Central memory CD8-positive, alpha-beta T cell (primary cell): Measurements from ENCODE around the gene DSCAML1.
A peak's percentile ranks its signal among the peaks of the same experiment; 100 is the strongest.

ENCODE experiments used
- ATAC-seq: fragments of 150-1000 bp; cut with Tn5 transposase; replicated peaks from 2 replicates; pipeline ENCODE4 v1.10.0; 2022; ENCODE audit warnings: mild to moderate bottlenecking, moderate FRiP score, moderate number of reproducible peaks; ENCODE audit not compliant: poor library complexity, severe bottlenecking; ENCODE audit errors: extremely low read depth
- DNase-seq, 2 donors: peaks; one replicate each; pipeline ENCODE4 v3.0.0; 2021; ENCODE audit warnings: low spot score in 2 of 2
- H3K27ac Mint-ChIP-seq: one replicate; pipeline ENCODE4 v1.8.0; 2022; ENCODE audit warnings: low read depth, mild to moderate bottlenecking, moderate library complexity, mixed read lengths
- H3K27me3 Mint-ChIP-seq: one replicate; pipeline ENCODE4 v1.8.0; 2022; ENCODE audit warnings: mixed read lengths
- H3K36me3 Mint-ChIP-seq: one replicate; pipeline ENCODE4 v1.8.0; 2022; ENCODE audit warnings: mild to moderate bottlenecking, moderate library complexity, mixed read lengths; ENCODE audit not compliant: insufficient read depth
- H3K4me1 Mint-ChIP-seq: one replicate; pipeline ENCODE4 v1.8.0; 2022; ENCODE audit warnings: mixed read lengths
- H3K4me3 Mint-ChIP-seq: one replicate; pipeline ENCODE4 v1.8.0; 2022; ENCODE audit warnings: mild to moderate bottlenecking, moderate library complexity, mixed read lengths
- H3K9me3 Mint-ChIP-seq: one replicate; pipeline ENCODE4 v1.8.0; 2022; ENCODE audit warnings: mixed read lengths

Gene DSCAML1

DNA sequence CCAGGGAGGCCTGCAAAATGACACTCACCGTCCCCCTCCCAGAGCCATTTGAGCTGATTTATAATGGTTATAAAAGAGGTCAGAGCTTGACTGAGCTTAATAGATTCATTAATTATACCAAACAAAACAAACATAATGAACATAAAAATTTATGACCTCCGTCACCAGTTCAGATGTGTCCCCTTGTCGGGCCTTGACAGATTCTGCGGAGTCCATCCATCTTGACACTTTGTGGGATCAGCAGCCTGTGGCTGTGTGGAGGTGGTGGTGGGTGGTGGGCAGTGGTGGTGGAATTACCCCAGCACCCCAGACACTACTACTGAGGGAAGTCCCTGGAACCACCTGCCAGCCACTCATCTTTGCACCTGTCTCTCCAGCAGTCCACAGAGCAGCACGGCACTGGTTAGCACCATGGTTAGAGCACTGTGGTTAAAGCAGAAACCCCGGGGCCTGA lies 83.5 kb downstream of the DSCAML1 start:
- H3K9me3 Mint-ChIP-seq = no peaks in the 10 kb centered on the region
- peaks cover 2% of the 10 kb centered on the region for H3K36me3 Mint-ChIP-seq
- no peaks in the 10 kb centered on the region for H3K4me1 Mint-ChIP-seq
- H3K4me3 Mint-ChIP-seq = no peak overlapping the region
- H3K27ac Mint-ChIP-seq = no peak overlapping the region
- peaks cover 86% of the 10 kb centered on the region for H3K27me3 Mint-ChIP-seq
- DNase-seq (no peak), ATAC-seq (no peak)

DNA sequence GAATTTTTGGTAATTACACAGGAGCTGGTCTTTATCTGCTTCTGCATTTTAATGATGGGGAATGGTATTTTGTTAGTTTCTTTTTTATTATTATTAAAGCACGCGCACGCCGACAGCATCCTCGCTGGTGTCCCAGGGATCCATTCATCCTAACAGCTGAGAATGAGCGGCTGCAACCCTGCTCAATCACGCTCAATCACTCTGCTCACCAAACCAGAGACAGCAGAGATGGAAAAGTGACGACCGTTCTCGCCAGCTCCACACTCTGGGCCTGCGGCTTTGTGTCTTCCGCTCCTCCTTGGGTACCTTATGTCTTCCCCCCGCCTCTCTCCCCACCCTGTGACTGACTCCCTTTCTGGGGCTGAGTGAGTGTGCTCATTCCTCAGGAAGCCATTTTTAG lies 84.5 kb downstream of the DSCAML1 start:
- H3K9me3 Mint-ChIP-seq = no peaks in the 10 kb centered on the region
- peaks cover 2% of the 10 kb centered on the region for H3K36me3 Mint-ChIP-seq
- no peaks in the 10 kb centered on the region for H3K4me1 Mint-ChIP-seq
- no peak overlapping the region for H3K27ac Mint-ChIP-seq
- no peak overlapping the region for H3K4me3 Mint-ChIP-seq
- no peak for DNase-seq
- ATAC-seq = no peak
- peaks cover 86% of the 10 kb centered on the region for H3K27me3 Mint-ChIP-seq

- H3K27me3 Mint-ChIP-seq = peaks cover 80% of the 10 kb centered on the region
- H3K4me3 Mint-ChIP-seq = no peak overlapping the region
- H3K9me3 Mint-ChIP-seq = no peaks in the 10 kb centered on the region
- DNase-seq = no peak
- H3K4me1 Mint-ChIP-seq = no peaks in the 10 kb centered on the region
- H3K27ac Mint-ChIP-seq = no peak overlapping the region
- no peak for ATAC-seq
- peaks cover 2% of the 10 kb centered on the region for H3K36me3 Mint-ChIP-seq
These were observed 85.7 kb downstream of the DSCAML1 start for GRCh38 chr11:117711331-117711730.

GRCh38 chr11:117710211-117710610 lies 86.8 kb downstream of the DSCAML1 start:
- Mint-ChIP-seq H3K36me3 (peaks cover 2% of the 10 kb centered on the region), H3K4me1 (no peaks in the 10 kb centered on the region), H3K4me3 (no peak overlapping the region), H3K9me3 (no peaks in the 10 kb centered on the region), H3K27ac (no peak overlapping the region), H3K27me3 (peaks cover 84% of the 10 kb centered on the region)
- ATAC-seq = no peak
- DNase-seq = no peak

- DNase-seq (no peak), ATAC-seq (no peak)
- Mint-ChIP-seq H3K4me3 (no peak overlapping the region), H3K36me3 (no peaks in the 10 kb centered on the region), H3K4me1 (peaks cover 7% of the 10 kb centered on the region), H3K27ac (no peak overlapping the region), H3K9me3 (no peaks in the 10 kb centered on the region), H3K27me3 (peaks cover 82% of the 10 kb centered on the region)
These were observed 90.6 kb downstream of the DSCAML1 start for GRCh38 chr11:117706322-117706814.

GRCh38 chr11:117705866-117706265 lies 91.2 kb downstream of the DSCAML1 start:
- peaks cover 7% of the 10 kb centered on the region for H3K4me1 Mint-ChIP-seq
- no peak overlapping the region for H3K4me3 Mint-ChIP-seq
- H3K36me3 Mint-ChIP-seq = no peaks in the 10 kb centered on the region
- ATAC-seq = no peak
- peaks cover 79% of the 10 kb centered on the region for H3K27me3 Mint-ChIP-seq
- no peaks in the 10 kb centered on the region for H3K9me3 Mint-ChIP-seq
- DNase-seq = no peak
- H3K27ac Mint-ChIP-seq = no peak overlapping the region

GRCh38 chr11:117704395-117705100 lies 92.5 kb downstream of the DSCAML1 start:
- no peak overlapping the region for H3K27ac Mint-ChIP-seq
- no peaks in the 10 kb centered on the region for H3K36me3 Mint-ChIP-seq
- ATAC-seq = no peak
- no peaks in the 10 kb centered on the region for H3K9me3 Mint-ChIP-seq
- no peak overlapping the region for H3K4me3 Mint-ChIP-seq
- H3K27me3 Mint-ChIP-seq = peaks cover 73% of the 10 kb centered on the region
- DNase-seq = no peak
- peaks cover 7% of the 10 kb centered on the region for H3K4me1 Mint-ChIP-seq

GRCh38 chr11:117702946-117703598 lies 93.9 kb downstream of the DSCAML1 start:
- ATAC-seq = no peak
- Mint-ChIP-seq H3K9me3 (no peaks in the 10 kb centered on the region), H3K36me3 (no peaks in the 10 kb centered on the region), H3K27me3 (peaks cover 69% of the 10 kb centered on the region), H3K4me1 (peaks cover 7% of the 10 kb centered on the region), H3K4me3 (no peak overlapping the region), H3K27ac (no peak overlapping the region)
- no peak for DNase-seq

GRCh38 chr11:117701781-117702180 lies 95.2 kb downstream of the DSCAML1 start:
- Mint-ChIP-seq H3K27ac (peak overlapping the region; percentile 1), H3K9me3 (no peaks in the 10 kb centered on the region), H3K4me1 (peaks cover 7% of the 10 kb centered on the region), H3K27me3 (peaks cover 63% of the 10 kb centered on the region), H3K36me3 (no peaks in the 10 kb centered on the region), H3K4me3 (no peak overlapping the region)
- DNase-seq (no peak), ATAC-seq (no peak)

- peaks cover 53% of the 10 kb centered on the region for H3K27me3 Mint-ChIP-seq
- no peaks in the 10 kb centered on the region for H3K36me3 Mint-ChIP-seq
- H3K27ac Mint-ChIP-seq = no peak overlapping the region
- H3K4me3 Mint-ChIP-seq = no peak overlapping the region
- H3K4me1 Mint-ChIP-seq = peaks cover 7% of the 10 kb centered on the region
- no peak for ATAC-seq
- no peaks in the 10 kb centered on the region for H3K9me3 Mint-ChIP-seq
- DNase-seq = no peak
These were observed 96.5 kb downstream of the DSCAML1 start for GRCh38 chr11:117700551-117700950.

GRCh38 chr11:117697319-117697718 lies 99.7 kb downstream of the DSCAML1 start:
- Mint-ChIP-seq H3K36me3 (no peaks in the 10 kb centered on the region), H3K27ac (no peak overlapping the region), H3K9me3 (no peaks in the 10 kb centered on the region), H3K4me1 (peaks cover 6% of the 10 kb centered on the region), H3K4me3 (no peak overlapping the region), H3K27me3 (peaks cover 41% of the 10 kb centered on the region)
- no peak for DNase-seq
- ATAC-seq = no peak

DNA sequence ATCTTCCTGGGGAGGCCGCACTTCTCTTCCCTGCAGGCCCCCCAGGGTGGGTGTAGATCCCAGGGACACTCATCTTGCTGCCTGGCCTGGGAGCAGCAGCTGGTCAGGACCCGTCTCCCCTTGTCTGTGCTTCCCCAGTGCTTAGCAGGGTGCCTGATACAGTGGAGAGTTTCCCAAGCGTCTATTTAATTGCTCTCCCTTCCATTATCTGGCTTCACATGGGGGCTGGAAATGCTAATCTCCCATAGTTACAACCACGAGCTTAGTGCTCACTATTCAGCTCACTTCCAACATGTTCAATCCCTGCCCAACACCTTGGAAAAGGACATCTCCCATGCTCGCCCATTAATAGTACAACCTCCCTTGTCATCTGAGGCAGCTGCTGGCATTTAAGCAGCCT lies 100.5 kb downstream of the DSCAML1 start:
- DNase-seq (no peak), ATAC-seq (no peak)
- no peak overlapping the region for H3K4me3 Mint-ChIP-seq
- no peak overlapping the region for H3K27ac Mint-ChIP-seq
- no peaks in the 10 kb centered on the region for H3K4me1 Mint-ChIP-seq
- H3K27me3 Mint-ChIP-seq = peaks cover 37% of the 10 kb centered on the region
- H3K9me3 Mint-ChIP-seq = no peaks in the 10 kb centered on the region
- H3K36me3 Mint-ChIP-seq = no peaks in the 10 kb centered on the region

- Mint-ChIP-seq H3K9me3 (no peaks in the 10 kb centered on the region), H3K4me3 (no peak overlapping the region), H3K27me3 (peaks cover 28% of the 10 kb centered on the region), H3K27ac (no peak overlapping the region), H3K4me1 (no peaks in the 10 kb centered on the region), H3K36me3 (no peaks in the 10 kb centered on the region)
- ATAC-seq (no peak), DNase-seq (no peak)
These were observed 103.7 kb downstream of the DSCAML1 start for GRCh38 chr11:117693344-117693743.
